Measurements from ENCODE around the gene TES. TPM values are rescaled to one million over a fixed set of nuclear protein-coding genes. Genes with fewer than 3 reads are reported as not detected.
"Not testable (repeated sequence)": the region's sequence is repeated elsewhere in the genome, so short reads cannot be mapped to it uniquely, and the experiment has no call there.

The TES gene, protein sequence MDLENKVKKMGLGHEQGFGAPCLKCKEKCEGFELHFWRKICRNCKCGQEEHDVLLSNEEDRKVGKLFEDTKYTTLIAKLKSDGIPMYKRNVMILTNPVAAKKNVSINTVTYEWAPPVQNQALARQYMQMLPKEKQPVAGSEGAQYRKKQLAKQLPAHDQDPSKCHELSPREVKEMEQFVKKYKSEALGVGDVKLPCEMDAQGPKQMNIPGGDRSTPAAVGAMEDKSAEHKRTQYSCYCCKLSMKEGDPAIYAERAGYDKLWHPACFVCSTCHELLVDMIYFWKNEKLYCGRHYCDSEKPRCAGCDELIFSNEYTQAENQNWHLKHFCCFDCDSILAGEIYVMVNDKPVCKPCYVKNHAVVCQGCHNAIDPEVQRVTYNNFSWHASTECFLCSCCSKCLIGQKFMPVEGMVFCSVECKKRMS
- total RNA-seq = 163 TPM

DNA sequence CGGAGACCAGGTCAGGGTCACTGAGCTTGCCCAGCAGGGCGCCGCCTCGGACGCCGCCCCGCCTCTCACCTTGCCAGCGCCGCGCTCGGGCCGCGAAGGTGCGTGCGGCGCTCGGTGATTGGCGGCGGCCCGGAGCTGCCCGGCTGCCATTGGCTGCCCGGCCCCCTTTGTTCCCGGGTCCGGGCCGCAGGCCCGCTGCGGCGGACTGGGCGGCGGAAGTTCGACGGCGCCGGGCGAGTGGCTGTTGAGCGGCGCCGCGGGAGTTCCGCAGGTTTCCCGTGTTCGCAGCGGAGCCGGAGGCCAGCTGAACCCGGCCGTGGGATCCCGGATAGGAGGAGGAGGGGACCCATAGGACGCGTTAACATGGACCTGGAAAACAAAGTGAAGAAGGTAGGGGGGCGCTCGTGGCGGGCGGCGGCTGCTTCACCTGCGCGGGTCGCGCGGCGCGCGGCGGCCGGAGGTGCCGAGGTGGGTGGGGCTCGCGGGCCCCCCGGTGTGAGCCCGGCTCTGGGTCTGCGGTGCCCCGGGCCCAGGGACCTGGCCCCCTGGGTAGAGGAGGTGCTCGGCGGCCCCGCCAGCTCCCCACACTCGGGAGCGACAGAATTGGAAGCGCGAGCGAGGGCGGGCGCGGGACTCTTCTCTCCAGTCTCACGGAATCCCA, at the start of gene TES:
TES (plus strand) TSS at position 195 of the 661 bp plus-strand sequence; CDS start at position 364, 169 bp downstream.
- H3K27me3 ChIP-seq (ENCODE audit: insufficient read depth, low read length) = no peaks in the 10 kb centered on the region
- H3K4me1 ChIP-seq (ENCODE audit: insufficient read depth, low read length) = peaks cover 40% of the 10 kb centered on the region
- peak within 1 kb of the TSS; percentile 72 for H3K4me3 ChIP-seq (ENCODE audit: low read length)
- no peaks in the 10 kb centered on the region for H3K9me3 ChIP-seq (ENCODE audit: low read depth, low read length)

DNA sequence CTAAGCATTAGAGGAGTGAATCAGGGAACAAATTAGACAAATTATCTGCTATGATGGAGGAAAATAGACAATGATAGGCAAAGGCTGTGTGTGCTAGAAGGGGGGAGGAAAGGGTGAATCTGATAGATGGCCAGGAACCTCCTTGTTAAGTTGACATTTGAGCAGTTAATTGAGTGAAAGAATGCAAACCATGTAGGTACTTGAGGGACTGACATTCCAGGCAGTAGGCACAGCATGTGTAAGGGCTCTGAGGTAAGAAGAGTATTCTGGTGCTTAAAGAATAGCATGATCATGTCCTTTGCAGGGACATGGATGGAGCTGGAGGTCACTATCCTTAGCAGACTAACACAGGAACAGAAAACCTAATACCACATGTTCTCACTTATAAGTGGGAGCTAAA, 48.6 kb upstream of the TES start:
- H3K27me3 ChIP-seq (ENCODE audit: insufficient read depth, low read length) = no peaks in the 10 kb centered on the region
- no peak overlapping the region for H3K4me3 ChIP-seq (ENCODE audit: low read length)
- no peaks in the 10 kb centered on the region for H3K9me3 ChIP-seq (ENCODE audit: low read depth, low read length)
- H3K4me1 ChIP-seq (ENCODE audit: insufficient read depth, low read length) = peaks cover 25% of the 10 kb centered on the region

DNA sequence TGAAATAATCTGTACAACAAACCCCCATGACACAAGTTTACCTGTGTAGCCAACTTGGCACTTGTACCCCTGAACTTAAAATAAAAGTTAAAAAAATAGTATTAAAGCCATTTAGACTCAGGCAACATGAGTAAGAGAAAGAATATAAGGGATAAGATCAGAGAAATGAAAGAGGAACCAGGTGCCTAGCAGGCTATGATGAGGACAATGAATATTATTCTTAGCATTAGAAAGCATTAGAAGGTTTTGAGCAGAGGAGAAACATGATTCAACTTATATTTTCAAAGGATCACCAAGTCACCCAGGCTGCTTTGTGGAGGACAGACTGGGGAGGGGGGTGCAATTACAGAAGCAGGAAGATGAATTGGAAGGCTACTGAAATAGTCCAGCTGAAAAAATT, 48.1 kb upstream of the TES start:
- Histone ChIP-seq H3K4me1 (ENCODE audit: insufficient read depth, low read length) (peaks cover 30% of the 10 kb centered on the region), H3K4me3 (ENCODE audit: low read length) (no peak overlapping the region), H3K9me3 (ENCODE audit: low read depth, low read length) (no peaks in the 10 kb centered on the region), H3K27me3 (ENCODE audit: insufficient read depth, low read length) (no peaks in the 10 kb centered on the region)

DNA sequence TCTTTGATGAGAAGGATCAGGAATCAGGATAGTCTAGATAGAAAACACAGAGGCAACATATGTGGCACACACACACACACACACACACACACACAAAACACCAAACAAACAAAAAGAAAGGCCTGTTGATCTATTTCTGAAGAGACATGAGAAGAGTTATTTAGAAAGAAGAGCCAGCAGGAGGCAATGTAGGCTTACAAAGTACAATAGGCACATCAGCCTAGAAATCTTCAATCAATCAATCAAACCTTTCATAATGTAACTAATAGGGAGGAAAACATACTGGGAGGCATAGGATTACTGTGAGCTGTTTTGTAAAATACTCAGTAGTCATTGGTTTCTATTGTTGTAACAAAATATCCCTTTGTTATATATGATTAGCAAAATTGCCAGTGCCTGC, 47.3 kb upstream of the TES start:
- H3K9me3 ChIP-seq (ENCODE audit: low read depth, low read length) = no peaks in the 10 kb centered on the region
- peaks cover 35% of the 10 kb centered on the region for H3K4me1 ChIP-seq (ENCODE audit: insufficient read depth, low read length)
- H3K27me3 ChIP-seq (ENCODE audit: insufficient read depth, low read length) = no peaks in the 10 kb centered on the region
- H3K4me3 ChIP-seq (ENCODE audit: low read length) = no peak overlapping the region

DNA sequence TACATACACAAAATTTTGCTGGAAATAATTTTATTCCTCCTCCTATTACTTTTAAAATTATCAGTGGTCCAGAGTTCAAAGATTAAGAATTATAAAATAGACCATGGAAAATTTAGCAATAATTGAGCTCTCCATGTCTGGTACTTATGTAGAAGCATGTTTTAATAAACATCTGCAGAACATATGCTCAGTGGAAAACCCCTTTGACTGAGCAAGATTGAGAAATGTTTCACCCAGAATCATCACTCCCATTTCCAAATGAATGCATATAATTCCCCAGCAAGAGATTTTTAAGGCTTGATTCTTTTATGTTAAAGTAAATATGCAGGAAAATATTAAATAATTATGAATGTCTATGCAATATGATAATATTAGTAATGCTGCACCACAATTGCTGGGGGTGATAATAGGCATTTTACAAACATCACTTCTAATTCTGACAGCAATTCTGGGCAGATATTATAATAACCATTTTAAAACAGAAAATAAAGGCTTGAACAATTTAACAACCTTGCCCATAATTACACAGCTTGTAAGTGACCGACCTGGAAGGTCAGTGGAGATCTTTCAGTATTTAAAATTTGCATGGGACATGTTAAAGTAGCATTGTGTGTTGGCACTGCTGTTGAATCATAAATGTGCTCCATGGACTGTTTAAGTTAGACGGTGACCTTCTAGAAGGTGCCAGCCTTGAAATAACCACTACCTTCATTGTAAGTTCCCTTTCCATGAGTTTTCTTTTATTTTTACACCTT, 45.6 kb upstream of the TES start:
- Histone ChIP-seq H3K4me3 (ENCODE audit: low read length) (no peak overlapping the region), H3K4me1 (ENCODE audit: insufficient read depth, low read length) (peaks cover 35% of the 10 kb centered on the region), H3K9me3 (ENCODE audit: low read depth, low read length) (no peaks in the 10 kb centered on the region), H3K27me3 (ENCODE audit: insufficient read depth, low read length) (no peaks in the 10 kb centered on the region)

DNA sequence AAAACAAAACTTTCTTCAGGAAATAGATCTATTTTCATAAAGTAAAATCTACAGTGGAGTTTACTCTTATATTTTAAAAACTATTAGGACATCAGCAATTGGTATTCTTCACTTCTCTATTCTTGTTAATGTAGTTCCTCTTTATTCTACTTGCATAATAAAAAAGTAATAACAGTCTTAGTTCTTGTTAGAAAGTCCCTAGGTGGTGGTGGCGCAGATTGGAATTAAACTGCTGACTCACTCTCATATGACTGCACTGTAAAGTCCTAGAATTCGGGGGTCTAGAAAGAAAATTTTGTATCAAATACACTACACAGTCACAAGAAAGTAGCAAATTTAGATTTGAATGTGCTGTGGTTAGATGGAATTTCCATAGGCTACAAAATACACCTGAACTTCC, 44.6 kb upstream of the TES start:
- peaks cover 29% of the 10 kb centered on the region for H3K4me1 ChIP-seq (ENCODE audit: insufficient read depth, low read length)
- H3K4me3 ChIP-seq (ENCODE audit: low read length) = no peak overlapping the region

DNA sequence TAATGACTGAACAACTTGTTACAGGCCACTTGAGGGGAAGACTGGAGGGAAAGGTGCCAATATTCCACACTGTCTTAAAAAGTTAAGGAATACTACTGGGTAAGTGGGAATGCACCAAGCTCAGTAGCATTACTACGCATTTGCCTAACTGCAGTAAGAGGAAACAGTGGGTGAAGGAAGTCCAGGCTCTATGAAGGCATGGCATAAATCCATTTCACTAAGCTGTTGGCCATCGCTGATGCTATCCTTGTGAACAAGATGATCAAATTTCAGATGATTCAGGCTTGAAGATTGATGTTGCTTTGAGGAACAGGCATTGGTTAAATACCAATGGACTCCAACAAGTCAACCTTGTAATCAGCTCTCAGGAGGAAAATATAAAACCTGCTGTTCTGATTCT, 44.2 kb upstream of the TES start:
- Histone ChIP-seq H3K27me3 (ENCODE audit: insufficient read depth, low read length) (no peaks in the 10 kb centered on the region), H3K4me3 (ENCODE audit: low read length) (no peak overlapping the region), H3K9me3 (ENCODE audit: low read depth, low read length) (no peaks in the 10 kb centered on the region), H3K4me1 (ENCODE audit: insufficient read depth, low read length) (peaks cover 29% of the 10 kb centered on the region)

More for the DNA sequence above, 44.6 kb upstream of the TES start:
- no peaks in the 10 kb centered on the region for H3K27me3 ChIP-seq (ENCODE audit: insufficient read depth, low read length)
- no peaks in the 10 kb centered on the region for H3K9me3 ChIP-seq (ENCODE audit: low read depth, low read length)

DNA sequence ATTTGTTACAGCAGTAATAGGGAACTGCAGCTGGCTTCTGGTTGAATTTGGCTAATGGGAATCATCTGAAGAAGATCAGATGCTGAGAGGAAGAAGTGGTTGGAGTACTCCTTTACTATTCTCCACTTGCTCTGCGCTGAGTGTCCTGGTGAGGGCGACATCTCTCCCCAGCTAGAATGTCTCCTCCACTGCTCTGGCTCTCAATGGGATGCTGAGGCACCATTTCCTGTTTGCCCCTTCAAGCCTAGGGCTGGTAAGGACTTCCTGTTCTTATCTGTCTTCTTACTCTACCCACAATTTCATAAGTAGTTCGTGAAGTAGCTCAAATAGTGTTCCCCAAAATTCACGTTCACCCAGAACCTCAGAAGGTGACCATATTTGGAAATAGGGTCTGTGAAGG, 43.2 kb upstream of the TES start:
- no peaks in the 10 kb centered on the region for H3K27me3 ChIP-seq (ENCODE audit: insufficient read depth, low read length)
- H3K9me3 ChIP-seq (ENCODE audit: low read depth, low read length) = no peaks in the 10 kb centered on the region
- peaks cover 22% of the 10 kb centered on the region for H3K4me1 ChIP-seq (ENCODE audit: insufficient read depth, low read length)
- H3K4me3 ChIP-seq (ENCODE audit: low read length) = no peak overlapping the region

DNA sequence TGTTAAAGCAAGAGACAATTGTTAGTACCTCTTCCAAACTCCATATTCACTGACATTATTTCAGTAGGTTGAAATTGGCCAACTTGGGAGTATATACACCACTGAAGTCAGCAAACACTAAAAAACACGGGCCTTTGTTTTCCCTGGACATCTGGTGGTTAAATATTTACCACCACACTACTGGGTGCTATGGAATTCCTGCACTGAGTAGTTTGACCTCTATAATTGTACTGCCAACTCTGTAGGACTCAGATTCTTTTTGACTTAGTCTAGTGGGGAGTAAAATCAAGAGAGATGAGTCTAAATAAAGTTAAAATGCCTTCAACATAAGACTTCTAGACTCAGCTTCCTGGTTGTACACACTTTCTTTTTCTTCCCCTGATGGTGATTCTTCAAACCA, 41.3 kb upstream of the TES start:
- Histone ChIP-seq H3K4me3 (ENCODE audit: low read length) (no peak overlapping the region), H3K4me1 (ENCODE audit: insufficient read depth, low read length) (peaks cover 22% of the 10 kb centered on the region), H3K9me3 (ENCODE audit: low read depth, low read length) (no peaks in the 10 kb centered on the region), H3K27me3 (ENCODE audit: insufficient read depth, low read length) (no peaks in the 10 kb centered on the region)

DNA sequence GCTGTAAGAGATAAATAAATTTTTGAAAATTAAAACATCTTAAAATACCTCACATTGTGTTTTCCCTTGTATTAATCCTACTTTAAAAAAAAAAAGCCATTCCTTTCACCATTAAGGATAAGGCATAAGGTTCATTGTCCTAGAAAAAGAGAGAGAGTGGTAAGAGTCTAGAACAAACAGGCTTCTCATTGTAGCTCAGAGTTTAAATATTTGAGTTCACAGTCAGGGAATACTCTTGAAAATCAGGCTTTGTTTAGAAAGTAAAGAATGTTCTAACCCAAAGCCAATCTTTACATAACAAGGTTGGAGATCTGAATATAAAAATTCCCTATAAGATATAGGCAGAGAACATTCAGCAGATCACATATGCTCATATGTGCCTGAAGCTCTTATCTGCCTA, 40.2 kb upstream of the TES start:
- peaks cover 19% of the 10 kb centered on the region for H3K4me1 ChIP-seq (ENCODE audit: insufficient read depth, low read length)
- no peak overlapping the region for H3K4me3 ChIP-seq (ENCODE audit: low read length)
- H3K27me3 ChIP-seq (ENCODE audit: insufficient read depth, low read length) = no peaks in the 10 kb centered on the region
- no peaks in the 10 kb centered on the region for H3K9me3 ChIP-seq (ENCODE audit: low read depth, low read length)

DNA sequence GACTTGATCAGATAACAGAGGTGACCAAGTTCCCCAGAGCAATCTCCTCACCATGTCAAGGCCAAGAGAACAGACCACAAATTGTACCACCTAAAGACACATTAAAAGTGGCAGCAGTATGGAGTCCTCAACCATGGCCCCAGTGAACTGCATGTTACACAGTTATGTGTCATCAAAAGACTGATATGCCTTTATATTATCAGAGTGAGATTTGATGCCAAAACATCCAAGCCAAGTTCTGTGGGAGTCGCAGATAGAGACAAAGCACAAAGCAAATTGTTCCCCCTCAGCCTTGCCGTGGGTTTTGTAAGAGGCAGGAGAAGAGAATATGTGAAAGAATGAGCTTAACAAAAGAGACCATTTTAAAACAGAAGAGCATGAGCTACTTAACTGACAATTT, 39.2 kb upstream of the TES start:
- Histone ChIP-seq H3K27me3 (ENCODE audit: insufficient read depth, low read length) (no peaks in the 10 kb centered on the region), H3K4me3 (ENCODE audit: low read length) (no peak overlapping the region), H3K4me1 (ENCODE audit: insufficient read depth, low read length) (peaks cover 16% of the 10 kb centered on the region), H3K9me3 (ENCODE audit: low read depth, low read length) (no peaks in the 10 kb centered on the region)

DNA sequence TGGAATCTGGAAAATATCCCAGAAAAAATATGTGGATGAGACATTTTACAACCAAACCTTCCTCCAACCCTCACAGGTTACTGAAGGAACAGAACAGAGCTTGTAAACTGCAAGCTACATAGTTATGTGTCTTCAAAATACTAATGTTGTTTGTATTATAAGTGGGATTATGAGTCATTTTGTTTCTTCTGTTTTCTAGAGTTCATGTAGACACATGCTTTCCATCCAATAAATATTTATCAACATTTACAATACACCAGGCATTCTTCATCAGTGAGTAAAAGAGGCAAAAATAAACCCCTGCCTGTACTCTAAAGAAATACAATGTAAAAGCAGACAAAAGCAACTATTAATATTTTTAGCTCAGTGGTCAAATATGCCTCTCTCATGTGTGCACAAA, 38.0 kb upstream of the TES start:
- Histone ChIP-seq H3K4me3 (ENCODE audit: low read length) (no peak overlapping the region), H3K9me3 (ENCODE audit: low read depth, low read length) (no peaks in the 10 kb centered on the region), H3K27me3 (ENCODE audit: insufficient read depth, low read length) (no peaks in the 10 kb centered on the region), H3K4me1 (ENCODE audit: insufficient read depth, low read length) (peaks cover 3% of the 10 kb centered on the region)

DNA sequence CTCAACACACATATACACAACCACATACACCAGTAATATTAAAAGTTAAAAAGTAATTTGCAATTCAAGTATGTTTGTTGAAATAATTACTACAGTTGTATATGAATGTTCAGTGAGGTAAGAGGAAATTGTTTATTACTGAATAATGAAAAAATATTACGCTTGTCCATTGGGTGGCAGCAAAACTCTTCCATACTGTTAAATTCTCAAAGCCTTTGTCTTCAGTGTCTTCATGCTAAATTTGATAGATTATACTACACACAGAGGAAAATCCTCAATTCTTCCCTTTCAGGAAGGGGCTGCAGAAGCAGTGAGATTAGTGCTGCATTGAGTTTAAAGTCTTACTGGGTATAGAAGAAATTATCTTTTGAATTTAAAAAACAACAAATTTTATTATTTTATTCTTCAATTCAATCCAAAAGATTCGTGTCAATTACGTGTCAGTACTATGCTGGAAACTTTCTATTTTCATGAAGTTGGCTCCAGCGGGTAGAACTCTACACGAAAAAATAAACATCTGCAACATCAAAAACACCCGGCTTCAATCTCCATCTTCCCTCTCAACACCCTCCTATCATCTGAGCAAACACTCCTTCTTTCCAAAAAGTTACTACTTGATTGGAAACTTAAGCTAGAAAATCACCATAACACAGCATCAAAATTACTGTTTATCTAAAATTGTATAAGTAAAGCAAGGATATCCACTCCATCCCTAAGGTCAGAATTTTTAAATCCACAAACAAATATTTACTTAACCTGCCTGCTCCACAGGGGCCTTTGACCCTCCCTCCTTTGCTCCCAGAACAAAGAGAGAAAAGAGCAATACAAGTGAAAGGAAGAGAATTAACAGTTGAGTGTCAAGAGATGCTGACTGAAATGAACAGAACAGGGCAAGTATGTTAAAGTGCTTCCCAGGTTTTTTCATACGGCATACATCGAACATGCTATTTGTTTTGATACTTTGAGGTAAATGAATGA, 37.0 kb upstream of the TES start:
- Histone ChIP-seq H3K4me1 (ENCODE audit: insufficient read depth, low read length) (no peaks in the 10 kb centered on the region), H3K27me3 (ENCODE audit: insufficient read depth, low read length) (no peaks in the 10 kb centered on the region)

DNA sequence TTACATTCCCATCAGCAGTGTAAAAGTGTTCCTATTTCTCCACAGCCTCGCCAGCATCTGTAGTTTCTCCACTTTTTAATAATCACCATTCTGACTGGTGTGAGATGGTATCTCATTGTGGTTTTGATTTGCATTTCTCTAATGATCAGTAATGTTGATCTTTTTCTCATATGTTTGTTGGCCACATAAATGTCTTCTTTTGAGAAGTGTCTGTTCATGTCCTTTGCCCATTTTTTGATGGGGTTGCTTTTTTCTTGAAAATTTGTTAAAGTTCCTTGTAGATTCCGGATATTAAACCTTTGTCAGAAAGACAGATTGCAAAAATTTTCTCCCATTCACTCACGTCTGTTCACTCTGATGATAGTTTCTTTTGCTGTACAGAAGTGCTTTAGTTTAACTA, 35.2 kb upstream of the TES start:
- H3K27me3 ChIP-seq (ENCODE audit: insufficient read depth, low read length); H3K4me3 ChIP-seq (ENCODE audit: low read length); H3K4me1 ChIP-seq (ENCODE audit: insufficient read depth, low read length); H3K9me3 ChIP-seq (ENCODE audit: low read depth, low read length): not testable (repeated sequence)

More for the DNA sequence above, 37.0 kb upstream of the TES start:
- Histone ChIP-seq H3K9me3 (ENCODE audit: low read depth, low read length) (no peaks in the 10 kb centered on the region), H3K4me3 (ENCODE audit: low read length) (no peak overlapping the region)

All from mononuclear cell (primary cell).